ENCODE data around the gene ECE2. TPM values are rescaled to one million over a fixed set of nuclear protein-coding genes. Genes with fewer than 3 reads are reported as not detected.
"Not testable (repeated sequence)": the region's sequence is repeated elsewhere in the genome, so short reads cannot be mapped to it uniquely, and the experiment has no call there.

Gene ECE2
- total RNA-seq, 1 donor from 2014 or later = 0.19 TPM

DNA sequence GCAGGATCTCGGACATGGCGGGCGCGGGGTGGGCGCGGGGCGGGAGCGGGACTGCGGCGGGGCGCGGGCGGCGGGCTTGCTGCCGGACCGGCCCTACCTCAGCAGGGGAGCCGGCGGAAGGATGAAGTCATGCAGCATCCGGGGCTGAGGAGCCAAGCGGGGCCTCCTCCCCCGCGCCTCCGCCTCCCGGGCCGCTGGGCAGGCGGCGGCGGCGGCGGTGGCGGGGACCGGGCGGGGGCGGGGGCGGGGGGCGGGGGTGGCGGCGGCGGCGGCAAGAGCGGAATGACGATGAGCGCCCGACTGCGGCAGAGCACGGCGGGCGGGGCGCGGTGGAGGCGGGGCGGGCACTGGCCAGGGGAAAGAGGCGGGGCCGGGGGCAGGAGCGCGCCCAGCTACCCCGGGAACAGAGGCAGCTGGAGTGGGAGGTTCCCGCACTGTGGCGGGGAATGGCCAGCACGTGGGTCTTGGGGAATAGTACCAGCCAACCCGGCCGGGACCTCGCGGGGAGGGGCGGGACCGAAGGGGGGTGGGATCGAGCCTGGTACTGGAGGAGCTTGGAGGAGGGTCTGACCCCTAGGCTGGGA, 14.5 kb upstream of the ECE2 start, which contains the start of gene CAMK2N2:
Gene CAMK2N2, minus strand, starts transcription at position 284 of the 584 bp plus-strand sequence. Its CDS starts 268 bp downstream, at position 16.
- no peak for DNase-seq (ENCODE audit: low spot score)
- intact Hi-C loops (cut with DNase I) = no loop called here

- intact Hi-C loops (cut with DNase I) = no loop called here
- DNase-seq (ENCODE audit: low spot score) = no peak
Measured at GRCh38 chr3:184261854-184262763, 13.7 kb upstream of the ECE2 start.

GRCh38 chr3:184262764-184263179, 13.1 kb upstream of the ECE2 start:
- intact Hi-C loops (cut with DNase I) = no loop called here
- no peak for DNase-seq (ENCODE audit: low spot score)

GRCh38 chr3:184267249-184267648, 8.6 kb upstream of the ECE2 start:
- intact Hi-C loops (cut with DNase I); DNase-seq (ENCODE audit: low spot score): not testable (repeated sequence)

DNA sequence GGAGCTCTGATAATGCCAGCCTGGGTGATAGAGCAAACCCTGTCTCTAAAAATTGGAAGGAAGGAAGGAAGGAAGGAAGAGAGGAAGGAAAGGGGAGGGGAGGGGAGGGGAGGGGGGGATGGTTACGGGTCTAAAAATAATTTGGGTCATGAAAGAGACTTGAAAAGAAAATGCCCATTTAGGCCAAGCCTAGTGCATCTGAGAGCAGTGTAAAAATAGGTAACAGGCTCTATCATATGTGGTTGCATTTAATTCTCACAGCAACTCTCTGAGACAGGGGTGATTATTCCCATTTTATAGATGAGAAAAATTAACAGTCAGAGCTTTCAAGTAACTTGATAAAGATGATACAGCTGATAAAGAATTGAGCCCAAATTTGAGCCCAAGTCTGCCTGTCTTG, 3.6 kb upstream of the ECE2 start:
- DNase-seq (ENCODE audit: low spot score) = no peak
- intact Hi-C loops (cut with DNase I) = no loop called here

DNA sequence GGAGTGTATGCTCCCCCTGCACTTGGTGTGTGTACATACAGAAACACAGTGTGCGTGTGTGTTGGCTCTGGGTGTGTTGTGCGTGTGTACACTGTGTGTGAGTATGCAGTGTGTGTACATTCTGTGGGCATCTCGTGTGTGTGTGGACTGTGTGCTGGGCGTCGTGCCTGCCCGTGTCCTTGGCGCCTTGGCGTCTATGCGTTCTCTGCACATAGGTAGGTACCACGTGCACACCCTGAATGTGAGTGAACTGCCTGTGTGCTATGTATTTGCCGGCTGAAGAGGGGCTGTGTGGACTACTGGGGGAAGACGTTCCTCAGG, 481 bp upstream of the ECE2 start:
- intact Hi-C loops (cut with DNase I) = no loop called here

GRCh38 chr3:184277366-184277765, 1.5 kb downstream of the ECE2 start:
- intact Hi-C loops (cut with DNase I) = no loop called here

More for the DNA sequence above, 481 bp upstream of the ECE2 start:
- no peak for DNase-seq (ENCODE audit: low spot score)

DNA sequence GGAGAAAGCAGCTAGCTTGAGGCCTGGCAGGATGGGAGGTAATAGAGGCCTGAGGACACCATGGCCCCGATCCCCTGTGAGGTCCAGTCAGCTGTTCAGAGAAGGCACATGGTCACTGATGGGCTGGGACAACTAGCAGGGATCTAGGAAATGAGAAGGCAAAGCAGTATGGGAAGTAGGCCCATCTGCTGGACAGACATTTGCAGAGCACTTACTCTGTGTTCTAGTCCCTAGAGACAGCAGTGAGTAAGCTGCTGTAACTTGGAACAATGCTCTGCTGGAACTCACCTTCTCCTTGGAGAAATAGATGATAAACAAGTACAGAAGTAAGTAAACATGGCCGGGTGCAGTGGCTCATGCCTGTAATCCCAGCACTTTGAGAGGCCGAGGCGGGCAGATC, 7.1 kb downstream of the ECE2 start:
- no peak for DNase-seq (ENCODE audit: low spot score)
- intact Hi-C loops (cut with DNase I) = no loop called here

More at GRCh38 chr3:184277366-184277765, 1.5 kb downstream of the ECE2 start:
- no peak for DNase-seq (ENCODE audit: low spot score)

- no peak for DNase-seq (ENCODE audit: low spot score)
- intact Hi-C loops (cut with DNase I) = no loop called here
Measured at GRCh38 chr3:184283681-184284080, 7.9 kb downstream of the ECE2 start.

DNA sequence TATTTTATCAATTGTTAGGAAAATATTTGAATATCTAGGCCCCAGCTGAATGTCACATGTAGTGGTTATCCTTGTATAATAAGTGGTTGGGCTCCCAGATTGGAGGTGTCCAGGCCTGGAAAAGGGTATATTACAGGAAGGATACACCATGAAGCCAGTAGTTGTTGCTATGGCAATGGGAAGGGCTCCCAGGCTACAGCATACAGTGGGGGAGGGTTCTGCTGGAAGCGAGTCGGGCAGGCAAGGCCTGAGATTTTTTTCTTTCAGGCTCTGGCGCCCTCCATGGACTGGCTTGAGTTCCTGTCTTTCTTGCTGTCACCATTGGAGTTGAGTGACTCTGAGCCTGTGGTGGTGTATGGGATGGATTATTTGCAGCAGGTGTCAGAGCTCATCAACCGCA, 8.9 kb downstream of the ECE2 start:
- intact Hi-C loops (cut with DNase I) = loop anchor here (5.0 kb wide), 1 partner anchor 387 kb away; no protein-coding TSS in a partner anchor
- DNase-seq (ENCODE audit: low spot score) = no peak

DNA sequence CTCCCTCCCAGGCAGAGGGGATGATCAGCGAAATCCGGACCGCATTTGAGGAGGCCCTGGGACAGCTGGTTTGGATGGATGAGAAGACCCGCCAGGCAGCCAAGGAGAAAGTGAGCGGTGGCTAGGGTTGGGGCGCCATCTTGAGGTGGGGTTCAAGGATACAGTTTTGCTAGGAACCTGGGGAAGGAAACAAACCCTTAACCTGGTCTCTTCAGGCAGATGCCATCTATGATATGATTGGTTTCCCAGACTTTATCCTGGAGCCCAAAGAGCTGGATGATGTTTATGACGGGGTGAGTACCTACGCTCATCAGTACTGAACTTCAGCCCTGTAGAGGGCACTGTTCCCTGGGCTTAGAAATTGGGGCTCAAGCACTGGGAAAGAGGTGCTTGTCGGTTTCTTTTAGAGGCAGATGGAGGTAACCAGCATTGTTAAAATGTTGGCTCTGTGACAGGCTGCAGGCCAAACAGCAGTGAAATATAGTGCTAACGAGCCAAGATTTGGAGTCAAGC, 13.7 kb downstream of the ECE2 start:
- intact Hi-C loops (cut with DNase I) = loop anchor here (5.0 kb wide), 1 partner anchor 392 kb away; no protein-coding TSS in a partner anchor
- DNase-seq (ENCODE audit: low spot score) = no peak

GRCh38 chr3:184290331-184290730, 14.5 kb downstream of the ECE2 start:
- intact Hi-C loops (cut with DNase I) = no loop called here
- DNase-seq (ENCODE audit: low spot score) = no peak

DNA sequence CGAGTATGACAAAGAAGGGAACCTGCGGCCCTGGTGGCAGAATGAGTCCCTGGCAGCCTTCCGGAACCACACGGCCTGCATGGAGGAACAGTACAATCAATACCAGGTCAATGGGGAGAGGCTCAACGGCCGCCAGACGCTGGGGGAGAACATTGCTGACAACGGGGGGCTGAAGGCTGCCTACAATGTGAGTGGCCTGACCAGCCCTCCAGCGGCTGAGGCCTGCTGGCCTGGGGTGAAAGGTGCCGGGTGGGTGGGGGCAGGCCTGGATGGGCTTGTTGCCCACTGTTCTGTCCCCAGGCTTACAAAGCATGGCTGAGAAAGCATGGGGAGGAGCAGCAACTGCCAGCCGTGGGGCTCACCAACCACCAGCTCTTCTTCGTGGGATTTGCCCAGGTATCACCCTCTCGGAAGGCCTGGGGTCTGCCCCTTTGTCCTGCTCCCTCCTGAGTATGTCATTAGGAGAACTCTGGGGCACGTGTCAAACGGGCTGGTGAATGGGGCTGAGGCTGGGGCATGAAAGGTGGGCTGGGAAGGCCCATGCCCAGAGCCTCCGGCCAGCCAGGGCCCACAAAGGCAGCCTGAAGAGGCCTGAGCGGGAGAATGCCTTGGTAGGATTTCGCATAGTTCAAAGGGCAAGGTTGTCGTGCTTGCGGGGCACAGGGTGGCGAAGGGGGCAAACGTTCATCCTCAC, 15.4 kb downstream of the ECE2 start:
- DNase-seq (ENCODE audit: low spot score) = no peak
- intact Hi-C loops (cut with DNase I) = no loop called here

- intact Hi-C loops (cut with DNase I) = no loop called here
Measured at GRCh38 chr3:184291738-184292445, 16.1 kb downstream of the ECE2 start.

DNA sequence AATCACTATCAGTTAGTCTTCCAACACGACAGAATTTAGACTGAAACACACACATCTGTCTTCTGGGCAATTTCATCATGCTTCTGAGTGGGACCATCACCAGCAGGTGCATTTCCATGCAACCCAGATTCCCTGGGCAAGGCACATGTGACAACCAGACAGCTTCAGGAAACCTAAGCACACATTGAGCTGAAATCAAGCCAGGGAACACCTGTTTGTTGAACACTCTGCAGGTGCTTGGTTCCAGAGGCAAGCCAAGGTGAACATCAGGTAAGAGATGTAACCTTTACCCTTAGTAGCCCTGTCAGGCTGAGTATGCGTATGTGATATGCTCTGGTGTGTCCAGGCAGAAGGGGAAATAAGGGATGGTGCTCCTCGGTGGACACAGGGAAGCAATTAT, 19.9 kb downstream of the ECE2 start:
- intact Hi-C loops (cut with DNase I) = loop anchor here (5.0 kb wide), 1 partner anchor 108 kb away; the partner anchor contains the start of gene ABCF3
- no peak for DNase-seq (ENCODE audit: low spot score)

More at GRCh38 chr3:184291738-184292445, 16.1 kb downstream of the ECE2 start:
- DNase-seq (ENCODE audit: low spot score) = no peak

GRCh38 chr3:184296616-184297015, 20.8 kb downstream of the ECE2 start:
- DNase-seq (ENCODE audit: low spot score) = no peak
- intact Hi-C loops (cut with DNase I) = loop anchor here (5.0 kb wide), 1 partner anchor 109 kb away; the partner anchor contains the start of gene ABCF3

DNA sequence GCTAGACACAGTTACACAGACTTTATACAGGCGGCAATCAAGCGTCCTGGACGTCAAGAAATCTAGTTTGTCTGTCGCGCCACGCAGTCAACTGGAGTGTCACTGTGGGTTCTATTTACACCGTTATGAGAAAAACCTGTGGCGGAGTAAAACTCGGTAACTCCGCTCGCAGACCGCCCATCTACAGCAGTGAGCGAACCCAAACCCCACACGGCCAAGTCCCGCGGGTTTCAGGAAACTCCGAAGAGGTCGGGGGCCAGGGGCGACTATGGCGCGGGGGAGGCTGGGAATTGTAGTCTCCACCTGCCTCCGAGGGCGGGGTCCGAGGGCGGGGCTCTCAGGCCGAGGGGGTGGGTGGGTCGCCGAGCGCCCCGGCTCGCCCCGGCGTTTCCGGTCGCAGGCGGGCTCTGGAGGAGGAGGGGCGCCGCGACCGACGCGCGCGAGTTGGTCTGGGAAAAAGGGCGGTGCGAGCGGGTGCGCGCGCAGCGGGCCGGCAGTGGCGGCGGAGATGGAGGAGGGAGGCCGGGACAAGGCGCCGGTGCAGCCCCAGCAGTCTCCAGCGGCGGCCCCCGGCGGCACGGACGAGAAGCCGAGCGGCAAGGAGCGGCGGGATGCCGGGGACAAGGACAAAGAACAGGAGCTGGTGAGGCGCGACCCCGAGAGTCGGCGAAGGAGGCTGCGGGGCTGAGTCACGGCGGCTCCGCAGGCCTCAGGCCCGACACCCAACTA, 23.1 kb downstream of the ECE2 start, which contains the start of gene PSMD2:
Gene PSMD2, plus strand, starts transcription at position 483 of the 729 bp plus-strand sequence. Its CDS starts 26 bp downstream, at position 509.
- intact Hi-C loops (cut with DNase I) = loop anchor here (1.0 to 5.0 kb wide), 4 partner anchors 15 to 112 kb away; partner anchors contain the start of genes ABCF3, EEF1AKMT4 and EIF4G1

More for the DNA sequence above, 23.1 kb downstream of the ECE2 start, which contains the start of gene PSMD2:
- peak; percentile 98 for DNase-seq (ENCODE audit: low spot score)

Measured in cardiac septum (tissue), 1 donor.